HG02943 (cell line): ENCODE results near the gene OXA1L.
"Not testable (repeated sequence)": the region's sequence is repeated elsewhere in the genome, so short reads cannot be mapped to it uniquely, and the experiment has no call there.

Experiments used
- ATAC-seq: cut with Tn5 transposase; IDR thresholded peaks from one replicate; pipeline ENCODE4 v1.9.1; 2021; ENCODE audit warnings: mild to moderate bottlenecking, low read depth, moderate library complexity; ENCODE audit not compliant: unreplicated experiment

OXA1L gene

GRCh38 chr14:22766457-22767322 lies at the start of gene OXA1L:
Gene OXA1L, plus strand, starts transcription at chr14:22766688. Its CDS starts 14 bp downstream, at chr14:22766702.
- ATAC-seq: peak; percentile 84

DNA sequence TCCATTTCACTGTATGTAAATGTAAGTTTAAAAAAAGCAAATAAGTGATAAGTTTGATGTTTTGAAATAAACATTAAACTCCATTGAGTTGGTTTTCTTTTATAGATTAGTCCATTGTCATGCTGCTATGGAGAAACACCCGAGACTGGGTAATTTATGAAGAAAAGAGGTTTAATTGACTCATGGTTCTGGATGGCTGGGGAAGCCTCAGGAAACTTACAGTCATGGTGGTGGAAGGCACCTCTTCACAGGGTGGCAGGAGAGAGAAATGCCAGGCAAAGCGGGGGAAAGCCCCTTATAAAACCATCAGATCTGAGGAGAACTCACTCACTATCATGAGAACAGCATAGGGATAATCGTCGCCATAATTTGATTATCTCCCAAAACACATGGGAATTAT lies 48.4 kb upstream of the OXA1L start:
- no peak for ATAC-seq

DNA sequence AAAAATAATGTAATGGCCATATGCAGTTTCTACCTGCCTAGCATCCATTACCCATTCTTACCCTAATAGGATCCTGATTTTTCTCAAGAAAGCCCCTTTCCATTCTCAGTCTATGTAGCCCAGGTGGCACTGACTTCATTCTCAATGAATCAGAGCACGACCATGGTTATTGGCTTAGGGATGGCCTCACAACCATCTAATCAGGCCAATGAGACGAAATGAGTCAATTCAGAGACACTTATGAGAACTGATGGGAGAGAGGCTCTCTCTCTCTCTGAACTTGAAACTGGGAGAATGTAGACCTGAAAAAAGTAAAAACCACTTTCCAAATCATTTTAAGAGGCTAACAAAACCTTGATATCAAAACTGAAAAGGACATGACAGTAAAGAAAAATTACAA lies 45.3 kb upstream of the OXA1L start:
- ATAC-seq: no peak

- no peak for ATAC-seq
Observed at GRCh38 chr14:22723815-22724214, 42.7 kb upstream of the OXA1L start.

GRCh38 chr14:22724847-22725246 lies 41.6 kb upstream of the OXA1L start:
- not testable (repeated sequence) for ATAC-seq

GRCh38 chr14:22725374-22725773 lies 41.1 kb upstream of the OXA1L start:
- not testable (repeated sequence) for ATAC-seq

- no peak for ATAC-seq
Observed at GRCh38 chr14:22726012-22726411, 40.5 kb upstream of the OXA1L start.

GRCh38 chr14:22732062-22732461 lies 34.4 kb upstream of the OXA1L start:
- not testable (repeated sequence) for ATAC-seq

DNA sequence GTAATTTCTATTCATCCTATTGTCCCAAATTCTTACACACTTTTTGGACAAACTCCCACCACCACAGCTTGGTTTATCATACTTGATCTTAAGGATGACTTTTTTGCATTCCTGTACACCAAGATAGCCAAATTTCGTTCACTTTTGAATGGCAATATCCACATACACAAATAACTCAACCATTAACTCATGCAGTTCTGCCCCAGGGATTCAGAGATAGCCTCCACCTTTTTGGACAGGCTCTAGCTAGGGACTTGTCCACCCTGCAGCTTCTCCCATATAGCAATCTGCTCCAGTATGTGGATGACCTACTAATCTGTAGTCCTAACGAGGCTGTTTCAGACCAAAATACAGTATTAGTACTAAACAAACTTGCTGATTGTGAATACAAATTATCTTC lies 32.7 kb upstream of the OXA1L start:
- ATAC-seq: no peak

DNA sequence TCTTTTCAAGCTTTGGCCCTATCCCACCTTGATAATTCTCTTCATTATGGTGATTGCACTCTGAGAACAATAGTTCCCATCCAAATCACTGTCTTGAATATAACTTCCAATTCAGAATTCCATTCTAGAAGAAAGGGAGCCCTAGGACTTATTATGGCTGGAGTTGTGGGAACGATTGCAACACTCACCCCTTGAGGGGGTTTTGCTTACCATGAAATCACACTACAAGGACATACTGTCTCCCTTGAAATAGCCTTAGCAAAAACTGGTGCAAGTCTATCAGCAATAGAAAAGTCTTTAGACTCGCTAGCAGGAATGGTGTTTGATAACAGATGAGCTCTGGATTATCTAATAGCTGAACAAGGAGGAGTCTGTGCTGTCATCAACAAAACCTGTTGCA lies 31.4 kb upstream of the OXA1L start:
- no peak for ATAC-seq

GRCh38 chr14:22736384-22736783 lies 30.1 kb upstream of the OXA1L start:
- not testable (repeated sequence) for ATAC-seq

DNA sequence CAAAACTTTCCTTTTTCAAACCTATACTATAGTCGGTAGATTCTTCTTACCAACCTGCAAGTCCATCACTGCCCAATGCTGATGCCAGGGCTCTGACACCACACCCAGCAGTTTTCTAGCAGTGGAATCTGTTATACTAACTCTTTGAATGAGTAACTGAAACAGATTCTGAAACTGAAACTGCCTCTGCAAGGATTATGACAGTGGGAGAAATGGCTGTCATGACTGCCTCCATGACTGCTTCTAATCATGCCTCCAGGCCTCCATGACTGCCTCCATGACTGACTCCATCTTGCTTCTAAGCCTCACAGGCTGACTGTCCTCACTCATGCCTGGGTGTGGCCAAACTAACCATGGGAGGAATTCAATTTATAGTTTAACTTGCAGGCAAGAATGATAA lies 29.4 kb upstream of the OXA1L start:
- ATAC-seq: no peak

DNA sequence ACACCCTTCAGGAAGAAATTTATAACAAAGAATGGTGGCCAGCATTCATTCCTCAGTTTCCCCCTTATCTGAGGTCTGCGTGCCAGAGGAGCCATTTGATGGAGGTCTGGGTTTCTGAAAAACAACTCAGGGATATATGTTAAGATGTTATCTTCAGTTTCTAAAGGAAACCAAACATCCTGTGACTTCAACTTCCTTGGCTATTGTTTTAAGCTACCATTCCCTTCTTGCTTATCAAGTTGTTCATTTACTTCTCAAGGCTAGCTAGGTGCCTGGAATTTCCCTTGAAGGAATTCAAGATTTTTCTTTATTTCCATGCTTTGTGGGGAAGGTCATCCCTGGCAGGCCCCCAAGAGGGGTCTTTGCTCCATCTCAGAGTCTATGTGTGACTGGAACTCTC lies 27.1 kb upstream of the OXA1L start:
- ATAC-seq: no peak

DNA sequence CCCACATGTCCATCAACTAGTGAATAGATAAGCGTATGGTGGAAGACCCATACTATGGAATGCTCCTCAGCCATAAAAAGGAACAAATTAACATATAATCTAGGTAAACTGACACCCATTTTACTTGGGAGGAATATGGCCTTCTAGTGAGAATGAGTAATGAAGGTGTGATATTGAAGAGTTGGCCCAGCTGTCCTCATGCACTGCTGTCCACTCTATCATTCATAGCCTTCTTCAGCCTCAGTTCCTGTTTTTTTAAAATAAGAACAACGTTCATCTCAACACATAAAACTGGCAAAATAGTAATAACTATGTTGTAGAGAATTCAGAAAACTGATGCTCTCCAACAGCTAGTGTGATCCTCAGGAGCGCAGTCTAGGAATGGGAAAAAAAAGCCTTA lies 26.5 kb upstream of the OXA1L start:
- no peak for ATAC-seq

GRCh38 chr14:22747769-22748168 lies 18.7 kb upstream of the OXA1L start:
- ATAC-seq: no peak

DNA sequence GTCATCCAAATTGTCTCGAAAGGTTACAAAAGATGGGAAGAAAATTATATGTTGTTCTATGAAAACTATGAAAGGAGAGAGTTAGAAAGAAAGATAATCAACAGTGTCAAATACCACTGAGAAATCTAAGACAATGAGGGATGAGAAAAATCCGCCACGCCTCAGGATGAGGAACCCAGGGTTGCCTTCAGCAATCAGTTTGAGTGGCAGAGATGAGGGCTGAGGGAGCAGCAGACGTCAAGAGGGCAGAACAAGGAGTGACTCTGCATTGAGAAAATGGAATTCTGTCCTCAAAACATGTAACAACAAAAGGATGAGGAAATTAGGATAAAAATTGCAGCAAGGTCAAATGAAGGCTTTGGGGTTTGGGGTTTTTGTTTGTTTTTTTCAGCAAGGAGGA lies 18.3 kb upstream of the OXA1L start:
- ATAC-seq: no peak

GRCh38 chr14:22748631-22749068 lies 17.8 kb upstream of the OXA1L start:
- ATAC-seq: no peak

DNA sequence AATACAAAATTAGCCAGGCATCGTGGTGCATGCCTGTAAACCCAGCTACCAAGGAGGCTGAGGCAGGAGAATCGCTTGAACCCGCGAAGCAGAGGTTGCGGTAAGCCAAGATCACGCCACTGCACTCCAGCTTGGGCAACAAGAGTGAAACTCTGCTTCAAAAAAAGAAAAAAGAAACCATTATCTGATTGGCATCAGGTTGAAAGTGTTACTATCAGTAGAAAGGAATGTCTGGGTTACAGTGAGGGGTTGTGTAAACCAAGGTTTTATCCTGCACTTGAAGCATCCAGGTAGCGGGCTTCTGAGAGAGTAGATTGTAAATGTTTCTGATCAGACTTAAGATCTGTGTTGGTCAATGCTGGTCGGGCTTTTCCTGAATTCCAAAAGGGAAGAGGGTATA lies 14.1 kb upstream of the OXA1L start:
- ATAC-seq: no peak

DNA sequence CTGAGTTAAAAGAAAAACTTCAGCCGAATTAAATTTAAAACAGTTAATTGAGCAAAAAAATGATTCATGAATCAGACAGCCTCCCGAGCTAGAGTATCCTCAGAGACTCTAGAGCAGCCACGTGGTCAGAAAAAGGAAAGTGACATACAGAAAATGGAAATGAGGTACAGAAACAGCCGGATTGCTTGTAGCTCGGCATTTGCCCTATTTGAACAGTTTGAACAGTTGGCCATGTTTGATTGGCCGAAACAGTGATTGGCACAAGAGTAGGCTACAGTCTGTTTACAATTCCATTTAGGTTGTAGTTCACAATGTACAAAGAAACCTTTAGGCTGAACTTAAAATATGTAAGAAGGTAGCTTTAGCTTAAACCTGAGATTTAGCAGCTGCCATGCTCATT lies 12.9 kb upstream of the OXA1L start:
- no peak for ATAC-seq

DNA sequence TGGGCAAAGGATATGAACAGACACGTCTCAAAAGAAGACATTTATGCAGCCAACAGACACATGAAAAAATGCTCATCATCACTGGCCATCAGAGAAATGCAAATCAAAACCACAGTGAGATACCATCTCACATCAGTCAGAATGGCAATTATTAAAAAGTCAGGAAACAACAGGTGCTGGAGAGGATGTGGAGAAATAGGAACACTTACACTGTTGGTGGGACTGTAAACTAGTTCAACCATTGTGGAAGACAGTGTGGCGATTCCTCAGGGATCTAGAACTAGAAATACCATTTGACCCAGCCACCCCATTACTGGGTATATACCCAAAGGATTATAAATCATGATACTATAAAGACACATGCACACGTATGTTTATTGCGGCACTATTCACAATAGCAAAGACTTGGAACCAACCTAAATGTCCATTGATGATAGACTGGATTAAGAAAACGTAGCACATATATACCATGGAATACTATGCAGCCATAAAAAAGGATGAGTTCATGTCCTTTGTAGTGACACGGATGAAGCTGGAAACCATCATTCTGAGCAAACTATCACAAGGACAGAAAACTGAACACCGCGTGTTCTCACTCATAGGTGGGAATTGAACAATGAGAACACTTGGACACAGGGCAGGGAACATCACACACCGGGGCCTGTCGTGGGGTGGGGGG lies 8.4 kb upstream of the OXA1L start:
- ATAC-seq: not testable (repeated sequence)

DNA sequence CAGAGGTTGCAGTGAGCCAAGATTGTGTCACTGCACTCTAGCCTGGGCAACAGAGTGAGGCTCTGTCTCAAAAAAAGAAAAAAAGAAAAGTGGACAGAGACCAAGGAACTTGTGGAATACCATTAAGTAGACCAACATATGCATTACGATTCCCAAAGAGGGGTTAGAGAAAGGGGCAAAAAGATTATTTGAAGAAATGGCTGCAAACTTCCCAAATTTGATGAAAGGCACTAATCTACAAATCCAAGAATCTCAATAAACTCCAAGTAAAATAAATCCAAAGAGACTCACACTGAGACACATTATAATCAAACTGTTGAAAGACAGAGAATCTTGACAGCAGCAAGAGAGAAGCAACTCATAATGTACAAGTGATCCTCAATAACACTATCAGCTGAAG lies 4.8 kb upstream of the OXA1L start:
- ATAC-seq: no peak

GRCh38 chr14:22764382-22764781 lies 2.1 kb upstream of the OXA1L start:
- ATAC-seq: no peak
